Right lobe of liver (tissue), 6 donors: ENCODE data around the gene DPPA5. TPM values are rescaled to one million over a fixed set of nuclear protein-coding genes. Genes with fewer than 3 reads are reported as not detected.
"Not testable (repeated sequence)": the region's sequence is repeated elsewhere in the genome, so short reads cannot be mapped to it uniquely, and the experiment has no call there.

ENCODE experiments used
- ATAC-seq, 4 donors: fragments of 200-7000 bp; cut with Tn5 transposase; one replicate each; pipeline ENCODE4 v1.9.1; 2020; ENCODE audit warnings: mild to moderate bottlenecking in 4 of 4, moderate library complexity in 4 of 4
- DNase-seq, 3 donors: peaks; one replicate each; pipeline ENCODE4 v3.0.0-alpha.2; 2020
- H3K27ac ChIP-seq, 3 donors: fragments of 200-600 bp; one replicate each; pipeline ENCODE4 v1.8.0; 2022
- H3K27me3 ChIP-seq, 2 donors: fragments of 200-600 bp; one replicate each; pipeline ENCODE4 v1.8.0; 2022
- H3K36me3 ChIP-seq, 4 donors: fragments of 200-600 bp; sonication (generic) in 1 of 4; one replicate each; pipeline versions ENCODE4 v1.5.1 to v1.8.0; 2017 to 2022; ENCODE audit warnings: control low read depth in 1 of 4
- H3K4me1 ChIP-seq, 4 donors: fragments of 200-600 bp; sonication (generic) in 1 of 4; one replicate each; pipeline versions ENCODE4 v1.5.1 to v1.8.0; 2017 to 2022; ENCODE audit warnings: control low read depth in 1 of 4
- H3K4me3 ChIP-seq, 3 donors: fragments of 200-600 bp; one replicate each; pipeline ENCODE4 v1.8.0; 2022
- H3K9me3 ChIP-seq, 4 donors: fragments of 200-600 bp; sonication (generic) in 1 of 4; one replicate each; pipeline versions ENCODE4 v1.5.1 to v1.8.0; 2017 to 2022; ENCODE audit warnings: control low read depth in 1 of 4
- POLR2A ChIP-seq: fragments of 450-650 bp; IDR thresholded peaks from one replicate; pipeline ENCODE4 v1.6.1; 2017; ENCODE audit warnings: antibody characterized with exemption, mild to moderate bottlenecking
- WGBS: methylation state at CpG from one replicate; pipeline ENCODE4 v1.1.6; 2018; ENCODE audit warnings: low coverage, low lambda C conversion rate; ENCODE audit not compliant: insufficient coverage; ENCODE audit errors: missing lambda C conversion rate; 5-methylcytosine and 5-hydroxymethylcytosine counted together
- intact Hi-C, 2 donors: fragments of 100-400 bp; cut with DNase I; formaldehyde crosslinking; loops; one replicate each; pipeline versions ENCODE4 v1.11.2 to v1.14.1; 2022
- total RNA-seq, 6 experiments: library from RNA; depleted of rRNA in 2 of 6; stranded (reverse); fragments of >200 nt in 2 of 6; fragmentation: NEBNext Ultra II Directional in 3 of 6; extraction: Animal tissue kit (Norgen Biotek cat#: 25700) in 3 of 6; gene quantifications; one replicate each; pipeline versions ENCODE4 v1.1.0 to v1.2.4, GENCODE V29; 2016 to 2023
- TF ChIP-seq, protein P1 (sequence below), 4 donors: fragments of 200-600 bp in 3 of 4; fragments of 450-650 bp in 1 of 4; IDR thresholded peaks; one replicate each; pipeline versions ENCODE4 v1.5.1 to v1.8.0; 2016 to 2022; ENCODE audit warnings: antibody characterized with exemption in 4 of 4, mild to moderate bottlenecking in 2 of 4
- donor health status: DM: no; HTN: yes; CAD: no.
- donor health status: DM: no; HTN: no; CAD: no.
- donor health status: DM: no; HTN: no; CAD: no.
- donor health status: DM: no; HTN: yes; CAD: no.
- donor health status: DM: no; HTN: yes; CAD: no.

Gene DPPA5
- total RNA-seq, 6 experiments from 2014 or later, result not detected

- H3K27me3 ChIP-seq, result no peaks in the 10 kb centered on the region
- TF ChIP-seq POLR2A, result no peak
- TF ChIP-seq, protein P1, sequence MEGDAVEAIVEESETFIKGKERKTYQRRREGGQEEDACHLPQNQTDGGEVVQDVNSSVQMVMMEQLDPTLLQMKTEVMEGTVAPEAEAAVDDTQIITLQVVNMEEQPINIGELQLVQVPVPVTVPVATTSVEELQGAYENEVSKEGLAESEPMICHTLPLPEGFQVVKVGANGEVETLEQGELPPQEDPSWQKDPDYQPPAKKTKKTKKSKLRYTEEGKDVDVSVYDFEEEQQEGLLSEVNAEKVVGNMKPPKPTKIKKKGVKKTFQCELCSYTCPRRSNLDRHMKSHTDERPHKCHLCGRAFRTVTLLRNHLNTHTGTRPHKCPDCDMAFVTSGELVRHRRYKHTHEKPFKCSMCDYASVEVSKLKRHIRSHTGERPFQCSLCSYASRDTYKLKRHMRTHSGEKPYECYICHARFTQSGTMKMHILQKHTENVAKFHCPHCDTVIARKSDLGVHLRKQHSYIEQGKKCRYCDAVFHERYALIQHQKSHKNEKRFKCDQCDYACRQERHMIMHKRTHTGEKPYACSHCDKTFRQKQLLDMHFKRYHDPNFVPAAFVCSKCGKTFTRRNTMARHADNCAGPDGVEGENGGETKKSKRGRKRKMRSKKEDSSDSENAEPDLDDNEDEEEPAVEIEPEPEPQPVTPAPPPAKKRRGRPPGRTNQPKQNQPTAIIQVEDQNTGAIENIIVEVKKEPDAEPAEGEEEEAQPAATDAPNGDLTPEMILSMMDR (IDR thresholded peaks at IDR 0.05), result no peak
- no peaks in the 10 kb centered on the region for H3K4me1 ChIP-seq
- H3K27ac ChIP-seq, result no peak overlapping the region
- intact Hi-C loops, result no loop called here
- no peaks in the 10 kb centered on the region for H3K9me3 ChIP-seq
- 94% methylated on average over 2 of the region's 3 CpGs for WGBS
- no peak overlapping the region for H3K4me3 ChIP-seq
- DNase-seq (no peak), ATAC-seq (no peak)
- no peaks in the 10 kb centered on the region for H3K36me3 ChIP-seq
These were observed 39.2 kb upstream of the DPPA5 start for GRCh38 chr6:73393278-73393677.

DNA sequence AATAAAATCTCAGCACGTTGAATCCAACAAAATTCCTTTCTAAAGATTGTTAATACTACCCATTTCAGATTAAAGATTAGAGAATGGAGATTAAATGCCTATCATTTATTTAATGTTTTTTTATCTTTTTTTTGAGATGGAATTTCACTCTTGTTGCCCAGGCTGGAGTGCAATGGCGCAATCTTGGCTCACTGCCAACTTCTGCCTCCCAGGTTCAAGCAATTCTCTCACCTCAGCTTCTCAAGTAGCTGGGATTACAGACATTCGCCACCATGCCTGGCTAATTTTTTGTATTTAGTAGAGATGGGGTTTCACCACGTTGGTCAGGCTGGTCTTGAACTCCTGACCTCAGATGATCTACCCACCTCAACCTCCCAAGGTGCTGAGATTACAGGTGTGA is 38.1 kb upstream of the DPPA5 start:
- not testable (repeated sequence) for DNase-seq

GRCh38 chr6:73391675-73392074 is 37.6 kb upstream of the DPPA5 start:
- WGBS, result 79% methylated on average over 2 of the region's 2 CpGs
- no peaks in the 10 kb centered on the region for H3K36me3 ChIP-seq
- no peaks in the 10 kb centered on the region for H3K4me1 ChIP-seq
- intact Hi-C loops, result no loop called here
- DNase-seq (no peak), ATAC-seq (no peak)
- TF ChIP-seq, protein P1 (IDR thresholded peaks at IDR 0.05), result no peak
- no peak for TF ChIP-seq POLR2A
- H3K27ac ChIP-seq, result no peak overlapping the region
- H3K4me3 ChIP-seq, result no peak overlapping the region
- H3K27me3 ChIP-seq, result no peaks in the 10 kb centered on the region
- no peaks in the 10 kb centered on the region for H3K9me3 ChIP-seq

More for the DNA sequence above, 38.1 kb upstream of the DPPA5 start:
- ATAC-seq, H3K4me1 ChIP-seq, H3K4me3 ChIP-seq, H3K27ac ChIP-seq, H3K9me3 ChIP-seq, intact Hi-C loops, H3K27me3 ChIP-seq, H3K36me3 ChIP-seq: not testable (repeated sequence)
- 53% methylated on average over 4 of the region's 4 CpGs for WGBS

- no peaks in the 10 kb centered on the region for H3K27me3 ChIP-seq
- no peaks in the 10 kb centered on the region for H3K36me3 ChIP-seq
- no peaks in the 10 kb centered on the region for H3K4me1 ChIP-seq
- H3K27ac ChIP-seq, result no peak overlapping the region
- TF ChIP-seq POLR2A, result no peak
- TF ChIP-seq, protein P1 (IDR thresholded peaks at IDR 0.05), result no peak
- intact Hi-C loops, result no loop called here
- 73% methylated on average over 10 of the region's 10 CpGs for WGBS
- ATAC-seq (no peak), DNase-seq (no peak)
- no peak overlapping the region for H3K4me3 ChIP-seq
- H3K9me3 ChIP-seq, result no peaks in the 10 kb centered on the region
These were observed 35.8 kb upstream of the DPPA5 start for GRCh38 chr6:73389854-73390253.

- H3K27me3 ChIP-seq, result no peaks in the 10 kb centered on the region
- no peak for TF ChIP-seq POLR2A
- TF ChIP-seq, protein P1 (IDR thresholded peaks at IDR 0.05), result peak; percentile 20 to 47 (median 44)
- peak; percentile 50 to 65 (median 54) for DNase-seq
- peak overlapping the region; percentile 33 to 51 (median 44) for H3K4me3 ChIP-seq
- H3K36me3 ChIP-seq, result no peaks in the 10 kb centered on the region
- H3K27ac ChIP-seq, result no peak overlapping the region
- intact Hi-C loops, result no loop called here
- H3K4me1 ChIP-seq, result no peaks in the 10 kb centered on the region
- no peaks in the 10 kb centered on the region for H3K9me3 ChIP-seq
- under 1% methylated on average over 7 of the region's 38 CpGs for WGBS
- peak; percentile 79 to 89 (median 84) for ATAC-seq
These were observed 34.9 kb upstream of the DPPA5 start for GRCh38 chr6:73388800-73389512.
